HepG2 (cell line): ENCODE data around the gene GSTT2B. TPM values are rescaled to one million over a fixed set of nuclear protein-coding genes. Genes with fewer than 3 reads are reported as not detected.

Experiments
- ARHGAP35 ChIP-seq: sonication (generic); formaldehyde crosslinking; IDR thresholded peaks from 2 replicates; pipeline ENCODE4 v1.9.0; 2022; ENCODE audit warnings: mild to moderate bottlenecking, inconsistent platforms, moderate library complexity, missing genetic modification reagents, borderline replicate concordance
- CSRNP1 ChIP-seq: sonication (generic); formaldehyde crosslinking; IDR thresholded peaks from 2 replicates; pipeline ENCODE4 v1.8.1; 2023; ENCODE audit warnings: mild to moderate bottlenecking, missing genetic modification reagents
- DMAP1 ChIP-seq: IDR thresholded peaks from 2 replicates; pipeline ENCODE4 v1.6.1; 2016
- DR1 ChIP-seq: sonication (generic); formaldehyde crosslinking; IDR thresholded peaks from 2 replicates; pipeline ENCODE4 v1.8.0; 2021; ENCODE audit warnings: mild to moderate bottlenecking, missing genetic modification reagents, inconsistent platforms
- FOSL2 ChIP-seq: sonication (generic); formaldehyde crosslinking; IDR thresholded peaks from 2 replicates; pipeline ENCODE4 v1.4.0; 2020; ENCODE audit warnings: missing genetic modification reagents
- FOXM1 ChIP-seq: sonication (generic); formaldehyde crosslinking; IDR thresholded peaks from 2 replicates; pipeline ENCODE4 v1.5.0; 2020; ENCODE audit warnings: missing genetic modification reagents
- GATAD1 ChIP-seq: IDR thresholded peaks from 2 replicates; pipeline ENCODE4 v1.6.1; 2016; ENCODE audit warnings: missing genetic modification reagents, missing compliant biosample characterization
- JARID2 ChIP-seq: sonication (generic); formaldehyde crosslinking; IDR thresholded peaks from 2 replicates; pipeline ENCODE4 v1.8.1; 2023; ENCODE audit warnings: missing genetic modification reagents, inconsistent platforms; ENCODE audit not compliant: insufficient replicate concordance
- MBD4 ChIP-seq: IDR thresholded peaks from 2 replicates; pipeline ENCODE4 v1.6.1; 2012; ENCODE audit warnings: low read length, inconsistent platforms, borderline replicate concordance
- MIER3 ChIP-seq: IDR thresholded peaks from 2 replicates; pipeline ENCODE4 v1.6.1; 2016; ENCODE audit warnings: missing compliant biosample characterization, borderline replicate concordance
- MYPOP ChIP-seq: sonication (generic); formaldehyde crosslinking; IDR thresholded peaks from 2 replicates; pipeline ENCODE4 v1.8.1; 2023; ENCODE audit warnings: mild to moderate bottlenecking, moderate library complexity, missing genetic modification reagents
- NAIF1 ChIP-seq: sonication (generic); formaldehyde crosslinking; IDR thresholded peaks from 2 replicates; pipeline ENCODE4 v1.5.0; 2020; ENCODE audit warnings: mild to moderate bottlenecking, missing genetic modification reagents, borderline replicate concordance
- NBN ChIP-seq: fragments of 450-650 bp; conservative IDR thresholded peaks from 2 replicates; pipeline ENCODE4 v1.6.1; 2017
- NFYC ChIP-seq: IDR thresholded peaks from 2 replicates; pipeline ENCODE4 v1.6.1; 2016; ENCODE audit warnings: missing genetic modification reagents, missing compliant biosample characterization
- RORA ChIP-seq: sonication (generic); formaldehyde crosslinking; IDR thresholded peaks from 2 replicates; pipeline ENCODE4 v1.5.0; 2020; ENCODE audit warnings: mild to moderate bottlenecking, missing genetic modification reagents, moderate library complexity
- SAFB2 ChIP-seq: sonication (generic); formaldehyde crosslinking; IDR thresholded peaks from 2 replicates; pipeline ENCODE4 v1.5.1; 2020; ENCODE audit warnings: missing genetic modification reagents, low read depth, mild to moderate bottlenecking, borderline replicate concordance
- SETDB1 ChIP-seq: sonication (generic); formaldehyde crosslinking; IDR thresholded peaks from 2 replicates; pipeline ENCODE4 v1.5.1; 2020; ENCODE audit warnings: missing genetic modification reagents, mild to moderate bottlenecking, borderline replicate concordance
- SMAD3 ChIP-seq: sonication (generic); formaldehyde crosslinking; IDR thresholded peaks from 2 replicates; pipeline ENCODE4 v1.4.0; 2020; ENCODE audit warnings: missing genetic modification reagents
- TARDBP ChIP-seq: sonication (generic); formaldehyde crosslinking; IDR thresholded peaks from 2 replicates; pipeline ENCODE4 v1.8.0; 2022; ENCODE audit warnings: mild to moderate bottlenecking, missing genetic modification reagents
- U2AF2 ChIP-seq: fragments of 200-400 bp; formaldehyde crosslinking; IDR thresholded peaks from 2 replicates; pipeline ENCODE4 v1.6.1; 2017; ENCODE audit warnings: low read depth, mild to moderate bottlenecking, low read length
- ZFX ChIP-seq: sonication (generic); formaldehyde crosslinking; IDR thresholded peaks from 2 replicates; pipeline ENCODE4 v1.4.0; 2020; ENCODE audit warnings: mild to moderate bottlenecking, low read depth, missing genetic modification reagents, moderate library complexity
- ZNF225 ChIP-seq: sonication (generic); formaldehyde crosslinking; IDR thresholded peaks from 2 replicates; pipeline ENCODE4 v1.4.0; 2020; ENCODE audit warnings: mild to moderate bottlenecking, missing genetic modification reagents
- ZNF253 ChIP-seq: sonication (generic); formaldehyde crosslinking; IDR thresholded peaks from 2 replicates; pipeline ENCODE4 v1.8.0; 2022; ENCODE audit warnings: mild to moderate bottlenecking, missing genetic modification reagents, borderline replicate concordance
- ZNF382 ChIP-seq: sonication (generic); formaldehyde crosslinking; IDR thresholded peaks from 2 replicates; pipeline ENCODE4 v1.5.0; 2020; ENCODE audit warnings: missing genetic modification reagents, mild to moderate bottlenecking, borderline replicate concordance
- ZNF446 ChIP-seq: sonication (generic); formaldehyde crosslinking; IDR thresholded peaks from 2 replicates; pipeline ENCODE4 v1.5.0; 2020; ENCODE audit warnings: mild to moderate bottlenecking, missing genetic modification reagents
- ZNF563 ChIP-seq: sonication (generic); formaldehyde crosslinking; IDR thresholded peaks from 2 replicates; pipeline ENCODE4 v1.8.0; 2022; ENCODE audit warnings: mild to moderate bottlenecking, moderate library complexity, missing genetic modification reagents
- ZNF589 ChIP-seq: sonication (generic); formaldehyde crosslinking; conservative IDR thresholded peaks from 2 replicates; pipeline ENCODE4 v1.8.0; 2022; ENCODE audit warnings: mild to moderate bottlenecking, moderate library complexity, missing genetic modification reagents
- ZNF615 ChIP-seq: sonication (generic); formaldehyde crosslinking; IDR thresholded peaks from 2 replicates; pipeline ENCODE4 v1.5.0; 2020; ENCODE audit warnings: mild to moderate bottlenecking, missing genetic modification reagents, borderline replicate concordance
- ZNF780A ChIP-seq: sonication (generic); formaldehyde crosslinking; IDR thresholded peaks from 2 replicates; pipeline ENCODE4 v1.8.0; 2022; ENCODE audit warnings: mild to moderate bottlenecking, missing genetic modification reagents, moderate library complexity
- ZSCAN20 ChIP-seq: sonication (generic); formaldehyde crosslinking; IDR thresholded peaks from 2 replicates; pipeline ENCODE4 v1.4.0; 2020; ENCODE audit warnings: missing genetic modification reagents, mild to moderate bottlenecking, borderline replicate concordance
- polyA plus RNA-seq, 8 experiments: library from polyadenylated mRNA; depleted of rRNA in 3 of 8; stranded (reverse) in 7 of 8; unstranded in 1 of 8; fragments of >200 nt; fragmentation: Illumina TruSeq in 4 of 8; extraction: Trizol in 4 of 8; gene quantifications; 2 replicates each; pipeline versions ENCODE4 v1.2.1 to v1.2.3, GENCODE V29; 2011 to 2016; ENCODE audit warnings: low read depth in 4 of 8, missing spikeins in 1 of 8, mixed read lengths in 1 of 8; ENCODE audit not compliant: insufficient read depth in 1 of 8
- total RNA-seq, 5 experiments: library from RNA; depleted of rRNA; stranded (reverse); fragments of >200 nt; fragmentation: Illumina TruSeq; extraction: Trizol; gene quantifications; 2 replicates each; pipeline ENCODE4 v1.2.3, GENCODE V29; 2016; ENCODE audit warnings: low read depth in 1 of 5

GSTT2B gene
- total and polyA plus RNA-seq, 2 of the 13 experiments (the other 11 are each of a cell fraction or from before 2014, with no cell fraction given), result 1.5 to 3.9 TPM

DNA sequence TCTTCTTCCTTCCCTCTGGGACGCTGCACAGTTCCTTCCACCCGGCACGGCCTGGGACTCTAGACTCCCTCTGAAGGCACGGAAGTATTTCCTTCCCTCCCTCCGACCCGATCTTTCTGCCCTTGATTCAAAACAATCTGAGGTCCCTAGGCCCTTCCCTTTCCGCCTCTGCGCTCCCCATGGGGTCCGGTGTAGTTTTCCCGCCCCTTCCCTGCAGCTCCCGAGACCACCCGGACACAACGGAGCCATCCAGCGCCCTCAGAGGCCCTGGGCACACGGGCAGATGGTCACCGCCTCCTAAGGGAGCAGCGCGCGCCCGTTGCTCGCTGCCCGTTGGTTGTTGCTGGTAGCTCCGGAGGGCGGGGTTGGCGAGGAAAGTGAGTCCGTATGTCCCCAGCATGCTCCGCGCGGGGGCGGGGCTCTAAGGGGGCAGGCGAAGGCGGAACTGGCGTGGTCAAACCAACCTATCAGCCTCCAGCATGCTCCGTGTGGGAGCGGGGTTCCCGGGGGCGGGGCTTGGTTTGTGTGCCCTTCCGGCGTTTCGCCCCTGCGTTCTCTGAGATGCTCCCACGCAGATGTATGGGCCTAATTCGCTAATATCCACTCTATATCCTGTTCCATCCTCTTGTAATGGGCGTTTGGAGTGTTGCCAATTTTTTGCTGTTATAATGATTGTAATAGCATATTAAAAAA is 47.2 kb downstream of the GSTT2B start (continued):
- 0 out of 2 replicates have a peak, but pooled peaks have one; percentile 49 for TF ChIP-seq ZNF253
- no peak for TF ChIP-seq ZNF615
- TF ChIP-seq RORA (CRISPR knock-in tag), result no peak
- peak; percentile 88 for TF ChIP-seq TARDBP (CRISPR knock-in tag)
- peak; percentile 62 for TF ChIP-seq MIER3 (CRISPR knock-in tag)
- no peak; the same call in 1 of the 2 replicates for TF ChIP-seq ZNF446 (CRISPR knock-in tag)
- TF ChIP-seq ZNF382 (CRISPR knock-in tag), result no peak
- TF ChIP-seq DR1 (CRISPR knock-in tag), result peak; percentile 88
- peak; percentile 79; the same call in 1 of the 2 replicates for TF ChIP-seq CSRNP1 (CRISPR knock-in tag)
- no peak for TF ChIP-seq NAIF1 (CRISPR knock-in tag)
- peak; percentile 54; the same call in 1 of the 2 replicates for TF ChIP-seq ZNF780A (CRISPR knock-in tag)
- TF ChIP-seq FOXM1 (CRISPR knock-in tag), result no peak
- peak; percentile 68; the same call in 1 of the 2 replicates for TF ChIP-seq SMAD3 (CRISPR knock-in tag)
- TF ChIP-seq MYPOP (CRISPR knock-in tag), result peak; percentile 72
- TF ChIP-seq ZFX (CRISPR knock-in tag), result peak; percentile 96
- TF ChIP-seq ZNF589 (CRISPR knock-in tag), result peak; percentile 67; the same call in 1 of the 2 replicates
- TF ChIP-seq GATAD1 (CRISPR knock-in tag), result peak; percentile 87
- no peak for TF ChIP-seq NBN
- TF ChIP-seq MBD4, result no peak
- TF ChIP-seq ARHGAP35, result peak; percentile 94
- TF ChIP-seq JARID2 (CRISPR knock-in tag), result no peak
- peak; percentile 69; the same call in 1 of the 2 replicates for TF ChIP-seq SAFB2 (CRISPR knock-in tag)
- 0 out of 2 replicates have a peak, but pooled peaks have one; percentile 73 for TF ChIP-seq ZNF225
- TF ChIP-seq U2AF2, result no peak
- TF ChIP-seq ZSCAN20 (CRISPR knock-in tag), result no peak
- TF ChIP-seq SETDB1 (CRISPR knock-in tag), result no peak
- TF ChIP-seq FOSL2 (CRISPR knock-in tag), result peak; percentile 67
- peak; percentile 67; the same call in 1 of the 2 replicates for TF ChIP-seq ZNF563
- TF ChIP-seq DMAP1 (CRISPR knock-in tag), result peak; percentile 68; the same call in 1 of the 2 replicates
- TF ChIP-seq NFYC (CRISPR knock-in tag), result peak; percentile 80
